ENCODE measurements around the gene C1GALT1. TPM values are rescaled to one million over a fixed set of nuclear protein-coding genes. Genes with fewer than 3 reads are reported as not detected.

C1GALT1 gene
- total RNA-seq, result 27.7 TPM

GRCh38 chr7:7182156-7183060, at the start of gene C1GALT1:
C1GALT1 (plus strand) TSS chr7:7182544; CDS start chr7:7234320, 51,776 bp downstream.

All from diencephalon (tissue), 1 donor.